ENCODE results near the gene FAM83G. TPM values are rescaled to one million over a fixed set of nuclear protein-coding genes. Genes with fewer than 3 reads are reported as not detected.

The FAM83G gene
- total and polyA plus RNA-seq, 2 donors (not counting 3 experiments of a cell fraction or from before 2014, with no cell fraction given), result 7.0 to 10.9 TPM

DNA sequence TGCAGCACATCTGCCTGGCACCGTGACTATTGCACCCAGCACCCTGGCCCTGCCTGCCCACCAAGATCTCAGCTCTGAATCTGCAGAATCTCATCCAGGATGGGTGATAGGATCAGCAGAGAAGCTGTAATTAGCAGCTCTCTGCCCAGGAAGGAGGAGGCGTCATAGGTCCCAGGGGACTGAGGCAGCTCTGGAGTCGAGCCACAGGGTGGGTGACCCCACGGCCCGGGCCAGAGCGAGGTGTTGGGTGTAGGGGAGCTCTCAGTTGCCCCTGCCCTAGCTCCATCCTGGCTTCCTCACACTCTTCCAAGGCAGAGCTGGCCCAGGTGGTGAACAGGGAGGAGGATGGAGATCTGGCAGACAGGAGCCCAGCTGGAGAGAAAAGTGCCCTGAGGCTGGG is 18.2 kb upstream of the FAM83G start:
- Histone ChIP-seq H3K9me1 (replicated peaks; ENCODE audit: control insufficient read depth, extremely low read depth, insufficient read depth, low read length) (no peaks in the 10 kb centered on the region), H3K9ac (replicated peaks; ENCODE audit: extremely low read depth, insufficient read depth, low read length) (no peak overlapping the region), H3K9me3 (replicated peaks; ENCODE audit: control insufficient read depth, insufficient read depth, low read length) (no peaks in the 10 kb centered on the region), H2AFZ (ENCODE audit: low read depth, low read length) (no peak overlapping the region), H3K27me3 (ENCODE audit: control insufficient read depth in 2 of 2, insufficient read depth in 2 of 2, low read length in 2 of 2) (no peaks in the 10 kb centered on the region), H3K79me2 (ENCODE audit: control insufficient read depth, insufficient read depth, low read length) (no peaks in the 10 kb centered on the region), H3K4me2 (ENCODE audit: insufficient read depth, low read length) (no peak overlapping the region), H3K36me3 (ENCODE audit: control insufficient read depth in 2 of 2, extremely low read depth in 1 of 2, insufficient read depth in 2 of 2, low read length in 2 of 2) (peaks cover 4 to 21% of the 10 kb centered on the region in 2 experiments), H3K4me1 (ENCODE audit: control insufficient read depth, extremely low read depth, insufficient read depth, low read length) (no peaks in the 10 kb centered on the region), H4K20me1 (replicated peaks; ENCODE audit: control insufficient read depth, extremely low read depth, insufficient read depth, low read length) (no peaks in the 10 kb centered on the region), H3K4me3 (replicated peaks in 1 of 3; ENCODE audit: insufficient read depth in 1 of 3, low read depth in 1 of 3, low read length in 3 of 3) (no peak overlapping the region), H3K27ac (ENCODE audit: insufficient read depth, low read depth, low read length) (no peak overlapping the region)
- CTCF ChIA-PET, result interaction anchor here (1.1 to 4.1 kb wide), 3 partner anchors 11 to 62 kb away, joined by 3 to 22 read pairs (median 5); no protein-coding TSS in a partner anchor
- POLR2A ChIA-PET, result no interaction called here
- intact Hi-C loops (cut with micrococcal nuclease) (no loop called here), dilution Hi-C loops (cut with MboI; ENCODE audit: extremely low pct_ligation_motif_present, low sequenced_read_pairs) (no loop called here)
- DNase-seq (ENCODE audit: low read depth, low spot score) (no peak), FAIRE-seq (no peak)
- TF ChIP-seq FOS (IDR thresholded peaks at IDR 0.05; ENCODE audit: borderline replicate concordance, insufficient read depth, low read length) (no peak), POLR2A (IDR thresholded peaks at IDR 0.05; ENCODE audit: low read depth, low read length) (no peak), EZH2 (IDR thresholded peaks at IDR 0.05; ENCODE audit: borderline replicate concordance, low read depth, low read length, severe bottlenecking) (no peak), POLR2AphosphoS5 (IDR thresholded peaks at IDR 0.05; ENCODE audit: insufficient read depth, low read depth, low read length) (no peak), JUN (IDR thresholded peaks at IDR 0.05; ENCODE audit: borderline replicate concordance, insufficient read depth, insufficient read length, low read depth) (no peak)
- TF ChIP-seq, protein P1, sequence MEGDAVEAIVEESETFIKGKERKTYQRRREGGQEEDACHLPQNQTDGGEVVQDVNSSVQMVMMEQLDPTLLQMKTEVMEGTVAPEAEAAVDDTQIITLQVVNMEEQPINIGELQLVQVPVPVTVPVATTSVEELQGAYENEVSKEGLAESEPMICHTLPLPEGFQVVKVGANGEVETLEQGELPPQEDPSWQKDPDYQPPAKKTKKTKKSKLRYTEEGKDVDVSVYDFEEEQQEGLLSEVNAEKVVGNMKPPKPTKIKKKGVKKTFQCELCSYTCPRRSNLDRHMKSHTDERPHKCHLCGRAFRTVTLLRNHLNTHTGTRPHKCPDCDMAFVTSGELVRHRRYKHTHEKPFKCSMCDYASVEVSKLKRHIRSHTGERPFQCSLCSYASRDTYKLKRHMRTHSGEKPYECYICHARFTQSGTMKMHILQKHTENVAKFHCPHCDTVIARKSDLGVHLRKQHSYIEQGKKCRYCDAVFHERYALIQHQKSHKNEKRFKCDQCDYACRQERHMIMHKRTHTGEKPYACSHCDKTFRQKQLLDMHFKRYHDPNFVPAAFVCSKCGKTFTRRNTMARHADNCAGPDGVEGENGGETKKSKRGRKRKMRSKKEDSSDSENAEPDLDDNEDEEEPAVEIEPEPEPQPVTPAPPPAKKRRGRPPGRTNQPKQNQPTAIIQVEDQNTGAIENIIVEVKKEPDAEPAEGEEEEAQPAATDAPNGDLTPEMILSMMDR (IDR thresholded peaks at IDR 0.05; ENCODE audit: extremely low read depth in 1 of 2, insufficient read depth in 1 of 2, low read depth in 1 of 2, low read length in 2 of 2), result no peak
- no TSS peak for BruUV-seq (replicated peaks)

- Histone ChIP-seq H3K4me2 (ENCODE audit: insufficient read depth, low read length) (no peak overlapping the region), H2AFZ (ENCODE audit: low read depth, low read length) (no peak overlapping the region), H3K27ac (ENCODE audit: insufficient read depth, low read depth, low read length) (no peak overlapping the region), H3K4me3 (replicated peaks in 1 of 3; ENCODE audit: insufficient read depth in 1 of 3, low read depth in 1 of 3, low read length in 3 of 3) (no peak overlapping the region), H3K79me2 (ENCODE audit: control insufficient read depth, insufficient read depth, low read length) (no peaks in the 10 kb centered on the region), H3K4me1 (ENCODE audit: control insufficient read depth, extremely low read depth, insufficient read depth, low read length) (no peaks in the 10 kb centered on the region), H3K27me3 (ENCODE audit: control insufficient read depth in 2 of 2, insufficient read depth in 2 of 2, low read length in 2 of 2) (no peaks in the 10 kb centered on the region), H4K20me1 (replicated peaks; ENCODE audit: control insufficient read depth, extremely low read depth, insufficient read depth, low read length) (no peaks in the 10 kb centered on the region), H3K36me3 (ENCODE audit: control insufficient read depth in 2 of 2, extremely low read depth in 1 of 2, insufficient read depth in 2 of 2, low read length in 2 of 2) (peaks cover 4 to 21% of the 10 kb centered on the region in 2 experiments), H3K9me1 (replicated peaks; ENCODE audit: control insufficient read depth, extremely low read depth, insufficient read depth, low read length) (no peaks in the 10 kb centered on the region), H3K9ac (replicated peaks; ENCODE audit: extremely low read depth, insufficient read depth, low read length) (no peak overlapping the region), H3K9me3 (replicated peaks; ENCODE audit: control insufficient read depth, insufficient read depth, low read length) (no peaks in the 10 kb centered on the region)
- intact Hi-C loops (cut with micrococcal nuclease), result no loop called here
- TF ChIP-seq, protein P1 (IDR thresholded peaks at IDR 0.05; ENCODE audit: extremely low read depth in 1 of 2, insufficient read depth in 1 of 2, low read depth in 1 of 2, low read length in 2 of 2), result no peak
- no peak for TF ChIP-seq JUN (IDR thresholded peaks at IDR 0.05; ENCODE audit: borderline replicate concordance, insufficient read depth, insufficient read length, low read depth)
- TF ChIP-seq GATA2 (IDR thresholded peaks at IDR 0.05; ENCODE audit: insufficient read depth, insufficient read length, low read depth, low read length), result no peak
- no peak for TF ChIP-seq EZH2 (IDR thresholded peaks at IDR 0.05; ENCODE audit: borderline replicate concordance, low read depth, low read length, severe bottlenecking)
- TF ChIP-seq POLR2A (IDR thresholded peaks at IDR 0.05; ENCODE audit: low read depth, low read length), result no peak
- no peak for TF ChIP-seq MYC (IDR thresholded peaks at IDR 0.05; ENCODE audit: low read depth, low read length)
- no peak for TF ChIP-seq FOS (IDR thresholded peaks at IDR 0.05; ENCODE audit: borderline replicate concordance, insufficient read depth, low read length)
- no peak for TF ChIP-seq POLR2AphosphoS5 (IDR thresholded peaks at IDR 0.05; ENCODE audit: insufficient read depth, low read depth, low read length)
- TF ChIP-seq, protein P2, sequence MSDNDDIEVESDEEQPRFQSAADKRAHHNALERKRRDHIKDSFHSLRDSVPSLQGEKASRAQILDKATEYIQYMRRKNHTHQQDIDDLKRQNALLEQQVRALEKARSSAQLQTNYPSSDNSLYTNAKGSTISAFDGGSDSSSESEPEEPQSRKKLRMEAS (IDR thresholded peaks at IDR 0.05; ENCODE audit: insufficient read depth, insufficient read length), result no peak
- dilution Hi-C loops (cut with MboI; ENCODE audit: extremely low pct_ligation_motif_present, low sequenced_read_pairs), result no loop called here
- BruUV-seq (replicated peaks), result no TSS peak
- FAIRE-seq (no peak), DNase-seq (ENCODE audit: low read depth, low spot score) (no peak)
- ChIA-PET CTCF (interaction anchor here (1.1 to 4.1 kb wide), 3 partner anchors 10 to 61 kb away, joined by 3 to 22 read pairs (median 5); no protein-coding TSS in a partner anchor), POLR2A (no interaction called here)
Observed at GRCh38 chr17:19022128-19022527, 17.6 kb upstream of the FAM83G start.

Data from endothelial cell of umbilical vein (primary cell).